MM.1S (cell line): ENCODE measurements around the gene C4BPB.

Experiments used
- EZH2 ChIP-seq: fragments of 300-600 bp; sonication (generic); optimal IDR thresholded peaks from 2 replicates; pipeline ENCODE3; 2017; ENCODE audit warnings: low read depth, mild to moderate bottlenecking, antibody characterized with exemption, low read length, mixed read lengths
- EZH2phosphoT487 ChIP-seq: fragments of 300-600 bp; sonication (generic); IDR thresholded peaks from 2 replicates; pipeline ENCODE4 v1.6.1; 2018; ENCODE audit warnings: antibody characterized with exemption, low read length
- TF ChIP-seq, protein P1 (sequence below): fragments of 300-600 bp; sonication (generic); IDR thresholded peaks from 2 replicates; pipeline ENCODE4 v1.5.1; 2016; ENCODE audit warnings: antibody characterized with exemption, low read length, mixed read lengths

GRCh38 chr1:207130252-207131036, 41.8 kb downstream of the C4BPB start:
- TF ChIP-seq EZH2: no peak
- TF ChIP-seq, protein P1, sequence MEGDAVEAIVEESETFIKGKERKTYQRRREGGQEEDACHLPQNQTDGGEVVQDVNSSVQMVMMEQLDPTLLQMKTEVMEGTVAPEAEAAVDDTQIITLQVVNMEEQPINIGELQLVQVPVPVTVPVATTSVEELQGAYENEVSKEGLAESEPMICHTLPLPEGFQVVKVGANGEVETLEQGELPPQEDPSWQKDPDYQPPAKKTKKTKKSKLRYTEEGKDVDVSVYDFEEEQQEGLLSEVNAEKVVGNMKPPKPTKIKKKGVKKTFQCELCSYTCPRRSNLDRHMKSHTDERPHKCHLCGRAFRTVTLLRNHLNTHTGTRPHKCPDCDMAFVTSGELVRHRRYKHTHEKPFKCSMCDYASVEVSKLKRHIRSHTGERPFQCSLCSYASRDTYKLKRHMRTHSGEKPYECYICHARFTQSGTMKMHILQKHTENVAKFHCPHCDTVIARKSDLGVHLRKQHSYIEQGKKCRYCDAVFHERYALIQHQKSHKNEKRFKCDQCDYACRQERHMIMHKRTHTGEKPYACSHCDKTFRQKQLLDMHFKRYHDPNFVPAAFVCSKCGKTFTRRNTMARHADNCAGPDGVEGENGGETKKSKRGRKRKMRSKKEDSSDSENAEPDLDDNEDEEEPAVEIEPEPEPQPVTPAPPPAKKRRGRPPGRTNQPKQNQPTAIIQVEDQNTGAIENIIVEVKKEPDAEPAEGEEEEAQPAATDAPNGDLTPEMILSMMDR: no peak
- TF ChIP-seq EZH2phosphoT487: no peak
